Caco-2 (cell line): Measurements from ENCODE around the gene KRT83. TPM values are rescaled to one million over a fixed set of nuclear protein-coding genes. Genes with fewer than 3 reads are reported as not detected.

Source experiments
- BruUV-seq: library from RNA; stranded (reverse); fragments of 400-500 nt; replicated peaks from 2 replicates; lab custom pipeline; 2021; lab: Mats Ljungman, UMichigan
- CTCF ChIA-PET: fragments of 300-600 bp; sonication (Branson Sonifier 250); formaldehyde crosslinking; loops from one replicate; lab custom pipeline; 2022; ENCODE audit warnings: antibody characterized with exemption; lab: Charles Lee
- POLR2A ChIA-PET: fragments of 300-600 bp; sonication (Branson Sonifier 250); formaldehyde crosslinking; loops from one replicate; lab custom pipeline; 2022; ENCODE audit warnings: antibody characterized with exemption; lab: Charles Lee
- DNase-seq, 2 experiments: peaks; one replicate each; pipeline versions ENCODE4 v3.0.0 to v3.0.0-alpha.2; 2020 to 2022
- H3K27me3 ChIP-seq: replicated peaks from 2 replicates; pipeline ENCODE4 v1.6.0; 2011; ENCODE audit warnings: low read length; ENCODE audit not compliant: control insufficient read depth, insufficient read depth
- H3K36me3 ChIP-seq: 2 replicates; pipeline ENCODE4 v1.5.1; 2011; ENCODE audit warnings: low read length; ENCODE audit not compliant: control insufficient read depth, insufficient read depth
- H3K4me1 ChIP-seq: fragments of 250-450 bp; sonication (Bioruptor Pico); 2 replicates; pipeline ENCODE4 v1.5.1; 2020; ENCODE audit warnings: mild to moderate bottlenecking
- H3K4me3 ChIP-seq: 2 replicates; pipeline ENCODE4 v1.5.1; 2011; ENCODE audit warnings: low read depth, mild to moderate bottlenecking, control low read depth, low read length
- H3K9me3 ChIP-seq: fragments of 250-450 bp; sonication (Bioruptor Pico); 2 replicates; pipeline ENCODE4 v1.5.1; 2020; ENCODE audit warnings: mild to moderate bottlenecking, moderate library complexity
- H3K27ac Mint-ChIP-seq: one replicate; pipeline ENCODE4 v1.8.0; 2022; ENCODE audit warnings: mixed read lengths; ENCODE audit not compliant: unreplicated experiment
- H3K27me3 Mint-ChIP-seq: one replicate; pipeline ENCODE4 v1.8.0; 2022; ENCODE audit warnings: mixed read lengths; ENCODE audit not compliant: insufficient read depth, unreplicated experiment
- H3K36me3 Mint-ChIP-seq: one replicate; pipeline ENCODE4 v1.8.0; 2022; ENCODE audit warnings: mild to moderate bottlenecking, mixed read lengths; ENCODE audit not compliant: insufficient read depth, unreplicated experiment
- H3K4me1 Mint-ChIP-seq: one replicate; pipeline ENCODE4 v1.8.0; 2022; ENCODE audit warnings: low read depth, mixed read lengths; ENCODE audit not compliant: unreplicated experiment
- H3K4me3 Mint-ChIP-seq: one replicate; pipeline ENCODE4 v1.8.0; 2022; ENCODE audit warnings: mild to moderate bottlenecking, moderate library complexity, mixed read lengths; ENCODE audit not compliant: unreplicated experiment
- H3K9me3 Mint-ChIP-seq: one replicate; pipeline ENCODE4 v1.8.0; 2022; ENCODE audit warnings: mixed read lengths; ENCODE audit not compliant: unreplicated experiment
- intact Hi-C: fragments of 100-400 bp; cut with micrococcal nuclease; formaldehyde crosslinking; loops from one replicate; pipeline ENCODE4 v1.10.0; 2022; ENCODE audit not compliant: unreplicated experiment
- total RNA-seq: library from RNA; stranded (reverse); gene quantifications from 2 replicates; pipeline ENCODE4 v1.2.3, GENCODE V29; 2022
- TF ChIP-seq, protein P1 (sequence below), 2 experiments: fragments of 200-600 bp in 1 of 2; IDR thresholded peaks; 1 replicate in 1 of 2; 2 replicates in 1 of 2; pipeline versions ENCODE4 v1.5.1 to v1.8.0; 2011 to 2022; ENCODE audit warnings: antibody characterized with exemption in 1 of 2, control low read depth in 1 of 2, inconsistent platforms in 1 of 2, low read depth in 1 of 2, low read length in 1 of 2, mild to moderate bottlenecking in 1 of 2, moderate library complexity in 1 of 2; ENCODE audit not compliant: insufficient read depth in 1 of 2, severe bottlenecking in 1 of 2, unreplicated experiment in 1 of 2

The KRT83 gene
- total RNA-seq, 1 experiment from 2014 or later: not detected

- no peaks in the 10 kb centered on the region for H3K36me3 Mint-ChIP-seq
- TF ChIP-seq, protein P1, sequence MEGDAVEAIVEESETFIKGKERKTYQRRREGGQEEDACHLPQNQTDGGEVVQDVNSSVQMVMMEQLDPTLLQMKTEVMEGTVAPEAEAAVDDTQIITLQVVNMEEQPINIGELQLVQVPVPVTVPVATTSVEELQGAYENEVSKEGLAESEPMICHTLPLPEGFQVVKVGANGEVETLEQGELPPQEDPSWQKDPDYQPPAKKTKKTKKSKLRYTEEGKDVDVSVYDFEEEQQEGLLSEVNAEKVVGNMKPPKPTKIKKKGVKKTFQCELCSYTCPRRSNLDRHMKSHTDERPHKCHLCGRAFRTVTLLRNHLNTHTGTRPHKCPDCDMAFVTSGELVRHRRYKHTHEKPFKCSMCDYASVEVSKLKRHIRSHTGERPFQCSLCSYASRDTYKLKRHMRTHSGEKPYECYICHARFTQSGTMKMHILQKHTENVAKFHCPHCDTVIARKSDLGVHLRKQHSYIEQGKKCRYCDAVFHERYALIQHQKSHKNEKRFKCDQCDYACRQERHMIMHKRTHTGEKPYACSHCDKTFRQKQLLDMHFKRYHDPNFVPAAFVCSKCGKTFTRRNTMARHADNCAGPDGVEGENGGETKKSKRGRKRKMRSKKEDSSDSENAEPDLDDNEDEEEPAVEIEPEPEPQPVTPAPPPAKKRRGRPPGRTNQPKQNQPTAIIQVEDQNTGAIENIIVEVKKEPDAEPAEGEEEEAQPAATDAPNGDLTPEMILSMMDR (IDR thresholded peaks at IDR 0.05; ENCODE audit: insufficient read depth in 1 of 2, low read depth in 1 of 2, low read length in 1 of 2, severe bottlenecking in 1 of 2, unreplicated experiment in 1 of 2): no peak
- Histone ChIP-seq H3K27me3 (no peaks in the 10 kb centered on the region), H3K4me3 (no peak overlapping the region), H3K4me1 (no peaks in the 10 kb centered on the region), H3K9me3 (no peaks in the 10 kb centered on the region), H3K36me3 (no peaks in the 10 kb centered on the region)
- no TSS peak for BruUV-seq
- peaks cover 8% of the 10 kb centered on the region for H3K9me3 Mint-ChIP-seq
- DNase-seq: no peak
- POLR2A ChIA-PET: no interaction called here
- no peak overlapping the region for H3K4me3 Mint-ChIP-seq
- intact Hi-C loops: no loop called here
- H3K27me3 Mint-ChIP-seq: peaks cover 5% of the 10 kb centered on the region
- no peak overlapping the region for H3K27ac Mint-ChIP-seq
- CTCF ChIA-PET: no interaction called here
- no peaks in the 10 kb centered on the region for H3K4me1 Mint-ChIP-seq
These were observed 50.0 kb downstream of the KRT83 start for GRCh38 chr12:52271158-52271557.

DNA sequence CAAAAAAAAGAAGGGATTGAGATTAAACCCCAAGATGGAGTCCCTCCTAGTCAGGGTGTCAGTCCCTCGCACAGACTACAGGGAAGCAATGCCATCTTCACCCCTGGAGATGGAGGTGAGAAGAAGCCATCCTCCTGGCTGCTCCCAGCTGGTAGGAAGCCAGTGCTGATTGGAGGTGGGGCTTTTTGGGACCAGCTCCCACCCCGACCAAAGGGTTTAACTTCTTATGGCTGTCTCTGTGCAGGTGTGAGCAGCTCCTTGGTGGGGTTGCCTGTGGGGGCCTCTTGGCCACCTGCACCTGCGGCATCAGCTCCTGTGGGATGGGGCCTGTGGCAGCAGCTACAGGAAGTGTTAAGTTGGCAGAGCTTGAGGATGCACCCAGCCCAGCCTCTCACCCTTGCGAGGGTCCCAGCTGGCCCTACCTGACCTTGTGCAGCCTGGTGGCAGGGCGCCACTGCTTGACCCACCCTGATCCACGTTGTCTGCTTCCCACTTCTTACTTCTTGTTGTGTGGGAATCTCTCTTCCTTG is 50.6 kb downstream of the KRT83 start:
- Histone ChIP-seq H3K9me3 (no peaks in the 10 kb centered on the region), H3K4me1 (no peaks in the 10 kb centered on the region), H3K36me3 (no peaks in the 10 kb centered on the region), H3K4me3 (no peak overlapping the region), H3K27me3 (no peaks in the 10 kb centered on the region)
- H3K27me3 Mint-ChIP-seq: peaks cover 5% of the 10 kb centered on the region
- no peaks in the 10 kb centered on the region for H3K4me1 Mint-ChIP-seq
- POLR2A ChIA-PET: no interaction called here
- BruUV-seq: no TSS peak
- intact Hi-C loops: no loop called here
- H3K4me3 Mint-ChIP-seq: no peak overlapping the region
- CTCF ChIA-PET: interaction anchor here (2.4 kb wide), 1 partner anchor 8 kb away, joined by 9 read pairs; no protein-coding TSS in a partner anchor
- DNase-seq: no peak
- H3K27ac Mint-ChIP-seq: no peak overlapping the region
- TF ChIP-seq, protein P1 (IDR thresholded peaks at IDR 0.05; ENCODE audit: insufficient read depth in 1 of 2, low read depth in 1 of 2, low read length in 1 of 2, severe bottlenecking in 1 of 2, unreplicated experiment in 1 of 2): no peak
- peaks cover 8% of the 10 kb centered on the region for H3K9me3 Mint-ChIP-seq
- no peaks in the 10 kb centered on the region for H3K36me3 Mint-ChIP-seq

GRCh38 chr12:52268212-52268611 is 53.0 kb downstream of the KRT83 start:
- H3K27me3 ChIP-seq: no peaks in the 10 kb centered on the region
- Mint-ChIP-seq H3K27me3 (peaks cover 5% of the 10 kb centered on the region), H3K36me3 (no peaks in the 10 kb centered on the region), H3K4me1 (no peaks in the 10 kb centered on the region), H3K9me3 (peaks cover 8% of the 10 kb centered on the region), H3K4me3 (no peak overlapping the region), H3K27ac (no peak overlapping the region)
- intact Hi-C loops: no loop called here
- H3K36me3 ChIP-seq: no peaks in the 10 kb centered on the region
- CTCF ChIA-PET: no interaction called here
- no peak for DNase-seq
- H3K4me1 ChIP-seq: peaks cover 6% of the 10 kb centered on the region
- BruUV-seq: no TSS peak
- TF ChIP-seq, protein P1 (IDR thresholded peaks at IDR 0.05; ENCODE audit: insufficient read depth in 1 of 2, low read depth in 1 of 2, low read length in 1 of 2, severe bottlenecking in 1 of 2, unreplicated experiment in 1 of 2): no peak
- peaks cover 2% of the 10 kb centered on the region; the same call in 1 of the 2 replicates for H3K9me3 ChIP-seq
- POLR2A ChIA-PET: no interaction called here
- H3K4me3 ChIP-seq: no peak overlapping the region
